BE2C (cell line): ENCODE results near the gene RSU1.

ENCODE experiments used
- DNase-seq: peaks from one replicate; pipeline ENCODE4 v3.0.0-alpha.2; 2020
- H3K27me3 ChIP-seq: fragments of 250-450 bp; sonication (Bioruptor Pico); 2 replicates; pipeline ENCODE4 v1.5.1; 2020; ENCODE audit warnings: mild to moderate bottlenecking
- H3K36me3 ChIP-seq: fragments of 250-450 bp; sonication (Bioruptor Pico); 2 replicates; pipeline ENCODE4 v1.5.1; 2020; ENCODE audit warnings: mild to moderate bottlenecking
- H3K4me1 ChIP-seq: fragments of 250-450 bp; sonication (Bioruptor Pico); 2 replicates; pipeline ENCODE4 v1.5.1; 2020
- H3K4me3 ChIP-seq: 2 replicates; pipeline ENCODE4 v1.5.1; 2011; ENCODE audit warnings: low read depth, low read length
- H3K9me3 ChIP-seq: fragments of 250-450 bp; sonication (Bioruptor Pico); 2 replicates; pipeline ENCODE4 v1.5.1; 2020
- CTCF ChIP-seq: IDR thresholded peaks from 2 replicates; pipeline ENCODE4 v1.5.1; 2012; ENCODE audit warnings: mild to moderate bottlenecking, low read depth, low read length

The RSU1 gene

GRCh38 chr10:16741540-16741939 lies 75.7 kb downstream of the RSU1 start:
- no peaks in the 10 kb centered on the region for H3K36me3 ChIP-seq
- no peaks in the 10 kb centered on the region for H3K27me3 ChIP-seq
- no peaks in the 10 kb centered on the region for H3K4me1 ChIP-seq
- DNase-seq = no peak
- H3K4me3 ChIP-seq = no peak overlapping the region
- H3K9me3 ChIP-seq = no peaks in the 10 kb centered on the region
- TF ChIP-seq CTCF = no peak

- H3K4me3 ChIP-seq = no peak overlapping the region
- no peaks in the 10 kb centered on the region for H3K27me3 ChIP-seq
- no peak for TF ChIP-seq CTCF
- DNase-seq = no peak
- H3K9me3 ChIP-seq = no peaks in the 10 kb centered on the region; the same call in 1 of the 2 replicates
- H3K4me1 ChIP-seq = no peaks in the 10 kb centered on the region
- H3K36me3 ChIP-seq = no peaks in the 10 kb centered on the region
Observed at GRCh38 chr10:16737420-16737819, 79.8 kb downstream of the RSU1 start.

- Histone ChIP-seq H3K27me3 (no peaks in the 10 kb centered on the region), H3K4me1 (no peaks in the 10 kb centered on the region), H3K36me3 (no peaks in the 10 kb centered on the region), H3K4me3 (no peak overlapping the region), H3K9me3 (no peaks in the 10 kb centered on the region; the same call in 1 of the 2 replicates)
- DNase-seq = no peak
- TF ChIP-seq CTCF = no peak
Observed at GRCh38 chr10:16735671-16736070, 81.6 kb downstream of the RSU1 start.

- Histone ChIP-seq H3K9me3 (no peaks in the 10 kb centered on the region; the same call in 1 of the 2 replicates), H3K27me3 (no peaks in the 10 kb centered on the region), H3K36me3 (no peaks in the 10 kb centered on the region), H3K4me1 (no peaks in the 10 kb centered on the region), H3K4me3 (no peak overlapping the region)
- no peak for TF ChIP-seq CTCF
- DNase-seq = no peak
Observed at GRCh38 chr10:16732376-16732775, 84.8 kb downstream of the RSU1 start.

- no peaks in the 10 kb centered on the region for H3K36me3 ChIP-seq
- no peak overlapping the region for H3K4me3 ChIP-seq
- H3K4me1 ChIP-seq = no peaks in the 10 kb centered on the region
- TF ChIP-seq CTCF = no peak
- H3K27me3 ChIP-seq = no peaks in the 10 kb centered on the region
- no peak for DNase-seq
- no peaks in the 10 kb centered on the region for H3K9me3 ChIP-seq
Observed at GRCh38 chr10:16728266-16728665, 89.0 kb downstream of the RSU1 start.

- no peaks in the 10 kb centered on the region for H3K27me3 ChIP-seq
- no peak for DNase-seq
- H3K9me3 ChIP-seq = no peaks in the 10 kb centered on the region
- no peaks in the 10 kb centered on the region for H3K4me1 ChIP-seq
- no peak for TF ChIP-seq CTCF
- H3K36me3 ChIP-seq = no peaks in the 10 kb centered on the region
- no peak overlapping the region for H3K4me3 ChIP-seq
Observed at GRCh38 chr10:16727666-16728065, 89.6 kb downstream of the RSU1 start.
